H1 (cell line): ENCODE data around the gene LNX2. TPM values are rescaled to one million over a fixed set of nuclear protein-coding genes. Genes with fewer than 3 reads are reported as not detected.

Source experiments
- CTCF ChIA-PET: fragments of 300-600 bp; sonication (Branson Sonifier 250); formaldehyde crosslinking; loops from one replicate; lab custom pipeline; 2021; ENCODE audit not compliant: partially characterized antibody; lab: Charles Lee
- POLR2A ChIA-PET: fragments of 300-600 bp; sonication (Branson Sonifier 250); formaldehyde crosslinking; loops from one replicate; lab custom pipeline; 2021; ENCODE audit warnings: inconsistent platforms; ENCODE audit not compliant: partially characterized antibody; lab: Charles Lee
- DNase-seq, 2 experiments: peaks; one replicate each; pipeline versions ENCODE4 v3.0.0 to v3.0.0-alpha.2; 2010 to 2022; ENCODE audit warnings: low spot score in 2 of 2, low read depth in 1 of 2, mixed read lengths in 1 of 2
- FAIRE-seq: peaks from 2 replicates; lab custom pipeline; 2011; peaks lifted over from hg19 to GRCh38; lab: Jason Lieb, UNC
- H2AFZ ChIP-seq: 2 replicates; pipeline ENCODE4 v1.8.1; 2012; ENCODE audit warnings: low read length, inconsistent platforms
- H2AK5ac ChIP-seq: 2 replicates; pipeline ENCODE4 v1.6.1; 2013; ENCODE audit warnings: low read depth, low read length
- H2BK120ac ChIP-seq: replicated peaks from 2 replicates; pipeline ENCODE3; 2013; ENCODE audit warnings: low read depth, low read length, inconsistent platforms
- H2BK12ac ChIP-seq: 2 replicates; pipeline ENCODE4 v1.6.1; 2013; ENCODE audit warnings: low read depth, low read length
- H2BK15ac ChIP-seq: 2 replicates; pipeline ENCODE4 v1.6.1; 2013; ENCODE audit warnings: low read length
- H2BK20ac ChIP-seq: 2 replicates; pipeline ENCODE4 v1.6.1; 2013; ENCODE audit warnings: low read length
- H2BK5ac ChIP-seq: 2 replicates; pipeline ENCODE4 v1.6.1; 2013; ENCODE audit warnings: low read depth, low read length
- H3K14ac ChIP-seq: 2 replicates; pipeline ENCODE4 v1.6.1; 2013; ENCODE audit warnings: inconsistent platforms; ENCODE audit not compliant: insufficient read length
- H3K18ac ChIP-seq: 2 replicates; pipeline ENCODE4 v1.6.1; 2013; ENCODE audit warnings: low read length; ENCODE audit errors: extremely low read depth
- H3K23ac ChIP-seq: 2 replicates; pipeline ENCODE4 v1.6.1; 2013; ENCODE audit warnings: inconsistent platforms; ENCODE audit not compliant: insufficient read length
- H3K23me2 ChIP-seq: 2 replicates; pipeline ENCODE4 v1.6.1; 2013; ENCODE audit warnings: low read depth, low read length
- H3K27ac ChIP-seq: 2 replicates; pipeline ENCODE4 v1.6.1; 2011; ENCODE audit warnings: low read depth, low read length, inconsistent platforms
- H3K27me3 ChIP-seq, 4 experiments: replicated peaks in 1 of 4; 1 replicate in 1 of 4; 2 replicates in 3 of 4; pipeline versions ENCODE4 v1.6.1 to v1.8.1; 2011 to 2013; ENCODE audit warnings: low read length in 3 of 4, mild to moderate bottlenecking in 3 of 4, inconsistent platforms in 2 of 4, mixed read lengths in 2 of 4, moderate library complexity in 1 of 4; ENCODE audit not compliant: control insufficient read depth in 3 of 4, insufficient read depth in 3 of 4; ENCODE audit errors: extremely low read depth in 1 of 4
- H3K36me3 ChIP-seq, 4 experiments: 2 replicates each; pipeline versions ENCODE4 v1.6.1 to v1.8.1; 2011 to 2013; ENCODE audit warnings: mild to moderate bottlenecking in 4 of 4, low read length in 3 of 4, moderate library complexity in 2 of 4, control low read depth in 1 of 4, inconsistent platforms in 1 of 4; ENCODE audit not compliant: insufficient read depth in 4 of 4, control insufficient read depth in 2 of 4
- H3K4ac ChIP-seq: replicated peaks from 2 replicates; pipeline ENCODE3; 2013; ENCODE audit warnings: low read length, low read depth, mixed read lengths, inconsistent platforms; ENCODE audit not compliant: insufficient read length
- H3K4me1 ChIP-seq, 4 experiments: replicated peaks in 1 of 4; 1 replicate in 1 of 4; 2 replicates in 3 of 4; pipeline versions ENCODE4 v1.6.1 to v1.8.1; 2011 to 2013; ENCODE audit warnings: low read length in 3 of 4, inconsistent platforms in 2 of 4, mixed read lengths in 1 of 4; ENCODE audit not compliant: insufficient read depth in 4 of 4, control insufficient read depth in 3 of 4
- H3K4me2 ChIP-seq, 2 experiments: 2 replicates each; pipeline versions ENCODE4 v1.6.1 to v1.8.1; 2011 to 2013; ENCODE audit warnings: low read depth in 2 of 2, low read length in 2 of 2, control low read depth in 1 of 2, inconsistent platforms in 1 of 2, mild to moderate bottlenecking in 1 of 2; ENCODE audit not compliant: insufficient read depth in 1 of 2
- H3K4me3 ChIP-seq, 4 experiments: fragments of 200-600, 300-600 bp in 1 of 4; sonication (generic), shearing (Covaris generic), sonication (Bioruptor Twin) in 1 of 4; 2 replicates each; pipeline versions ENCODE4 v1.5.1 to v1.8.1; 2011 to 2016; ENCODE audit warnings: low read length in 4 of 4, low read depth in 3 of 4, control low read depth in 2 of 4, inconsistent platforms in 2 of 4, mild to moderate bottlenecking in 2 of 4, mixed read lengths in 1 of 4, moderate library complexity in 1 of 4; ENCODE audit not compliant: insufficient read depth in 2 of 4; ENCODE audit errors: extremely low read depth in 1 of 4
- H3K56ac ChIP-seq: replicated peaks from 2 replicates; pipeline ENCODE3; 2013; ENCODE audit warnings: low read depth, mild to moderate bottlenecking, mixed read lengths, low read length, inconsistent platforms; ENCODE audit not compliant: insufficient read length
- H3K79me1 ChIP-seq: 2 replicates; pipeline ENCODE4 v1.6.1; 2013; ENCODE audit warnings: low read depth, low read length, control low read depth
- H3K79me2 ChIP-seq, 2 experiments: 2 replicates each; pipeline versions ENCODE4 v1.6.1 to v1.8.1; 2012 to 2013; ENCODE audit warnings: low read length in 2 of 2, mild to moderate bottlenecking in 2 of 2, inconsistent platforms in 1 of 2; ENCODE audit not compliant: insufficient read depth in 2 of 2, control insufficient read depth in 1 of 2
- H3K9ac ChIP-seq, 4 experiments: replicated peaks in 1 of 4; 1 replicate in 1 of 4; 2 replicates in 3 of 4; pipeline versions ENCODE4 v1.6.1 to v1.8.1; 2011 to 2013; ENCODE audit warnings: low read depth in 3 of 4, low read length in 3 of 4, control low read depth in 2 of 4, mild to moderate bottlenecking in 2 of 4, moderate library complexity in 2 of 4, inconsistent platforms in 1 of 4; ENCODE audit errors: extremely low read depth in 1 of 4
- H3K9me3 ChIP-seq, 2 experiments: 2 replicates each; pipeline versions ENCODE4 v1.6.1 to v1.8.1; 2012 to 2013; ENCODE audit warnings: mild to moderate bottlenecking in 2 of 2, moderate library complexity in 2 of 2, control low read depth in 1 of 2, inconsistent platforms in 1 of 2, low read depth in 1 of 2, low read length in 1 of 2, mixed read lengths in 1 of 2; ENCODE audit not compliant: insufficient read depth in 2 of 2
- H4K20me1 ChIP-seq, 2 experiments: replicated peaks in 1 of 2; 2 replicates each; pipeline versions ENCODE3 to v1.8.1; 2011 to 2013; ENCODE audit warnings: inconsistent platforms in 2 of 2, low read length in 2 of 2, mild to moderate bottlenecking in 1 of 2; ENCODE audit not compliant: insufficient read depth in 2 of 2, control insufficient read depth in 1 of 2
- H4K5ac ChIP-seq: 2 replicates; pipeline ENCODE4 v1.6.1; 2013; ENCODE audit warnings: low read length, low read depth, mixed read lengths, inconsistent platforms; ENCODE audit not compliant: insufficient read length
- H4K8ac ChIP-seq: 2 replicates; pipeline ENCODE4 v1.8.0; 2013; ENCODE audit warnings: mild to moderate bottlenecking, moderate library complexity, low read length, inconsistent platforms; ENCODE audit not compliant: insufficient read depth; ENCODE audit errors: extremely low read depth
- H4K91ac ChIP-seq: replicated peaks from 2 replicates; pipeline ENCODE3; 2013; ENCODE audit warnings: low read length, mixed read lengths, inconsistent platforms; ENCODE audit not compliant: insufficient read length
- WGBS, 2 experiments: shearing (Covaris generic) in 1 of 2; methylation state at CpG; one replicate each; pipeline versions ENCODE4 v1.1.6 to v1.1.7; 2013 to 2015; ENCODE audit warnings: low lambda C conversion rate in 2 of 2, mixed read lengths in 2 of 2, inconsistent platforms in 1 of 2, low coverage in 1 of 2, missing lambda C conversion rate in 1 of 2; ENCODE audit not compliant: insufficient replicate concordance in 2 of 2, insufficient coverage in 1 of 2, insufficient read length in 1 of 2; ENCODE audit errors: extremely low coverage in 1 of 2, missing lambda C conversion rate in 1 of 2; 5-methylcytosine and 5-hydroxymethylcytosine counted together
- polyA plus RNA-seq, 7 experiments: library from polyadenylated mRNA; depleted of rRNA in 3 of 7; stranded (reverse) in 5 of 7; unstranded in 2 of 7; fragments of >200 nt in 5 of 7; fragments of 200-250 nt in 2 of 7; gene quantifications; 1 replicate in 5 of 7; 2 replicates in 1 of 7; 4 replicates in 1 of 7; pipeline versions ENCODE4 v1.2.1 to v1.2.3, GENCODE V29; 2011 to 2013; ENCODE audit warnings: missing spikeins in 2 of 7, mixed read lengths in 2 of 7
- total RNA-seq: library from RNA; stranded (reverse); fragmentation: NEBNext Ultra II Directional; extraction: Animal tissue kit (Norgen Biotek cat#: 25700); gene quantifications from 2 replicates; pipeline ENCODE4 v1.2.1, GENCODE V29; 2021
- TF ChIP-seq, protein P1 (sequence below): IDR thresholded peaks from 2 replicates; pipeline ENCODE4 v1.6.1; 2012; ENCODE audit warnings: inconsistent platforms

Gene LNX2
- total and polyA plus RNA-seq, 2 of the 8 experiments (the other 6 are each of a cell fraction or from before 2014, with no cell fraction given): 6.4 to 13.9 TPM

DNA sequence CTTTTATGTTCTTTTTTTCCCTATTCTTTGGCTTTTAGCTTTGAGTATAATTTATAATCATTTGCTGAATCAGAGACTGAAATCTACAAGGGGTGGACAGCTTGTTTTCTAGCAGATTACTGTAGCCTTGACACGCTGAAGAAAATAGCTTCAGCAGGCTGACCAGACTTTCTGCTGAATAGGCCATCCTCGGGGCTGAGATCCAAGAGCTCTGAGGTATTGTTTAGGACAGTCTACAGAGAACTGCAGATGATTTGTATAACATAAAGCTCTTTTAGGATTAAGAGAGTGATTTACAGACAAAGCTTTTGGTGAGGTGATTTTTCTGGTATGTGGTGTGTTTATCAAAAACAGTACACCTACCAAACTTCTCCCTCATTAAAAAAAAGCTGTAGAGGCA lies 18.2 kb upstream of the LNX2 start:
- Histone ChIP-seq H3K4ac (no peak overlapping the region), H3K4me2 (no peak overlapping the region), H2BK120ac (no peak overlapping the region), H3K18ac (no peak overlapping the region), H2BK20ac (no peak overlapping the region), H4K20me1 (peaks cover 2 to 7% of the 10 kb centered on the region in 2 experiments), H2AFZ (no peak overlapping the region), H3K27ac (no peak overlapping the region), H3K79me1 (peaks cover 7% of the 10 kb centered on the region), H3K9me3 (no peaks in the 10 kb centered on the region), H2BK15ac (no peak overlapping the region)
- 94% methylated on average over 2 of the region's 2 CpGs; no CpG with 5 or more reads in 1 of the 2 experiments for WGBS, 2 experiments
- DNase-seq (no peak), FAIRE-seq (no peak)
- POLR2A ChIA-PET: no interaction called here
- TF ChIP-seq, protein P1, sequence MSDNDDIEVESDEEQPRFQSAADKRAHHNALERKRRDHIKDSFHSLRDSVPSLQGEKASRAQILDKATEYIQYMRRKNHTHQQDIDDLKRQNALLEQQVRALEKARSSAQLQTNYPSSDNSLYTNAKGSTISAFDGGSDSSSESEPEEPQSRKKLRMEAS: no peak
- TF ChIP-seq, all 59 proteins: peak for 0
- CTCF ChIA-PET: interaction anchor here (0.6 to 1.5 kb wide), 2 partner anchors 7 to 373 kb away, joined by 3 to 4 read pairs; no protein-coding TSS in a partner anchor
- no peak overlapping the region for H3K9ac ChIP-seq
- no peak overlapping the region for H4K5ac ChIP-seq
- no peak overlapping the region for H3K4me3 ChIP-seq
- no peak overlapping the region for H3K23ac ChIP-seq
- no peak overlapping the region for H3K14ac ChIP-seq
- peaks cover 0 to 3% (median 0%) of the 10 kb centered on the region in 4 experiments; a peak in 2 of 8 replicates for H3K36me3 ChIP-seq
- H2BK12ac ChIP-seq: no peak overlapping the region
- H3K79me2 ChIP-seq: peaks cover 3 to 65% of the 10 kb centered on the region in 2 experiments
- H2AK5ac ChIP-seq: no peak overlapping the region
- H3K23me2 ChIP-seq: no peaks in the 10 kb centered on the region
- no peak overlapping the region for H4K8ac ChIP-seq
- no peak overlapping the region for H3K56ac ChIP-seq
- H2BK5ac ChIP-seq: no peak overlapping the region
- no peaks in the 10 kb centered on the region for H3K4me1 ChIP-seq
- H4K91ac ChIP-seq: no peak overlapping the region
- no peaks in the 10 kb centered on the region for H3K27me3 ChIP-seq
